Measurements from ENCODE around the gene CECR2. TPM values are rescaled to one million over a fixed set of nuclear protein-coding genes. Genes with fewer than 3 reads are reported as not detected.

CECR2 gene
- total RNA-seq, 1 donor from 2014 or later: 0.17 TPM

- DNase-seq: no peak
These were observed 207.2 kb downstream of the CECR2 start for GRCh38 chr22:17576470-17576869.

DNA sequence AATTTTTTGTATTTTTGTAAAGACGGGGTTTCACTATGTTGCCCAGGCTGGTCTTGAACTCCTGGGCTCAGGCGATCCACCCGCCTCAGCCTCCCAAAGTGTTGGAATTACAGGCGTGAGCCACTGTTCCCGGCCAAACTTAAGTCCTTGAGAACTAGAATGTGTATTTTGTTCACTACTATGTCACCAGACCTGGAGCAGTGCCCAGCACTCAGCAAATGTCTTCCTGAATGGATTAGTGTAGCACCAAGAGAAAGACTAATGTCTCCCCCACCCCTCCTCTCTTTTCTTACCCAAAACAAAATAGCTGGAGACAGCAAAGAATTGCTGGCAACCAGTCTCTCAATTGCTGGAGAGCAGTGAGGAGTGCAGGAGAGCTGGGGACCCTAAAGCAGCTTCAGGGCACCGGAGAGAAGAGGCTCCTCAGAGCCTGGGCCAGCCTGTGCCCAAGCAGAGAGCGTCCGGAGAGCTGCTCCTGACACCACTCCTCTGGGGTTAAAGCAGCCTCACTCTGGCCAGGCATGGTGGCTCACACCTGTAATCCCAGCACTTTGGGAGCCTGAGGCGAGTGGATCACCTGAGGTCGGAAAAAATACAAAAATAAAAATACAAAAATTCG, 209.0 kb downstream of the CECR2 start:
- DNase-seq: peak; percentile 37

DNA sequence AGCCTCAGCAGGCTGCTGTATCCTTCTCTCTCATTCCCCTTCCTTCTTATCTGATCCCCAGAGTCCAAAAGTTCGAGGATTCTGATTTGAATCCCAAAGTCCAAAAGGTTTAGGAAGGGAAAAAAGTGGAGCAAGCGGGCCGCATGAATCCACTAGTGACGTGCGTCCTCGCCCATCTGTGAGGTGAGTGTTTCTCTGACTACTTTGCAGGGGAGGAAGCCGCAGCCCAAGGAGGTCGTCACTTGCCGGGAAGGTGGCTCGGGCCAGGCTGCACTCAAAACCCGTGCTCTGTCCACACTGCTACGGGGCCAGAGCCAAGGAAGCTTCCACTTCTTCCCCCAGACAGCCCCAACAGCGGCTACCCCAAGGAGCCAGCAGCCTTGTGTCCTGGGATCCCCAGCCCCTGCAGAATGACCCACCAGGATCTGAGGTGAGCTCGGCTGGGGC, 210.3 kb downstream of the CECR2 start:
- no peak for DNase-seq

DNA sequence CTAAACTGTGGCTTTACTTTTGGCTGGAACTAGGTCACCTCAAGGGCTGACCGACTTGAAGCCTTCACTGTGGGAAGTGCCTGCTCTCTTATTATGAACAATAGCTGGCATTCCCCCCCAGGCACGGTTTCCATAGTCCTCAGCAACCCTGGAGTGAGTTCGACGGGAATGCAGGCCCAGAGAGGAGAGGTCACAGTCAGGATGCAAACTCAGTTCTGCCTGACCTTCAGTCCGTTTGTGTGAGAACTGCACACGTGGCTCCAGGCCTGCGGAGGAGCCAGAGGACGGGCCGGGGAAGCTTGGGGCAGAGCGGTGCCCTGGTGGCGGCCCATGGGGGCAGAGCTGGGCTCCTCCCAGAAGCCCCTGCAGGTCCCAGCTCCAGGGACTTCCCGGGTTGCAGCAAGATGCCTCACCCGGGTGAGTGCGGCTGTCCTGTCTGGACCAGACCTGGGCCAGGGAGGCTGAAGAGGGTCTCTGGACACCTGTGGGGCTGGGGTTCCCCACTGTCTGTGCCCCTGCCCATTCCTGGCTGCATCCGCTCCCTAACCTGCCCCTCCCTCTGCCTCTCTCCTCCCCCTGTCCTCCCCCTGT, 211.3 kb downstream of the CECR2 start:
- no peak for DNase-seq

- no peak for DNase-seq
These were observed 211.8 kb downstream of the CECR2 start for GRCh38 chr22:17581056-17581455.

DNA sequence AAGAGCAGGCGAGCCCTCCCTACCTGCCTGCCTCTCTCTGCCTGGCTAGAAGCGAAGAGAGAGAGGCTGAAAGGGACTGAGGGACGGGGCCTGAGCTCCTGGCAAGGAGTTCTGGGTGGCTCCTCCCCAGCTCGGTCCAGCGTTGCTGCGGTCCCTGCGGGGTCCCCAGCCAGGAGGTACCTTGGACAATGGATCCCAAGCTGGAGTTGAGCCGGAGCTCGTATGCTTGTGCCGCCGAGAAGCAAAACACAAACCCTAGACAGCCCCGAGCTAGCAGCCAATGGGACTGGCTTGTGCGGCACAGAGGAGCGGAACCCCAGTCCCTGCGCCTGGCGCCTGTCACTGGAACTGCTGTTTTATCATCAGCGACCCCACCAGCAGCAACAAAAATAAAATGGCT, 212.4 kb downstream of the CECR2 start:
- no peak for DNase-seq

DNA sequence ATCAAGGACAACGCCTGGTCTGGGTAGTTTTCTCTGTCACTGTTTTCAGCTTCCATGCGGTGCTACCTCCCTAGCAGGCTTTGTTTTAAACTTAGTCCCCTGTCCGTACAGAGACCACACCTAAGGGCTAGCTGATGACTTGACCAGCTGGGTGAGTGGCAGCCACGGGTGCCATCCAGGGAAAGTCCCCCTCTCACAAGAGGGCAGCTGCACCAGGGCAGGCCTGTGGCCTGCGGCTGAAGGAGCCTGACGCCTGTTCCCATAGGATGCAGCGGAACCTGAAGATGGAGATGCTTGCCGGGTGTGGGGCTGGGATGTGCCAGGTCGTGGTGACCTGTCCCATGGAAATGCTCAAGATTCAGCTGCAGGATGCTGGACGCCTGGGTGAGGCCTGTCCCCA, 213.9 kb downstream of the CECR2 start:
- DNase-seq: no peak

GRCh38 chr22:17586831-17587440, 217.7 kb downstream of the CECR2 start:
- no peak for DNase-seq

GRCh38 chr22:17587629-17588028, 218.4 kb downstream of the CECR2 start:
- no peak for DNase-seq

GRCh38 chr22:17588606-17589005, 219.3 kb downstream of the CECR2 start:
- DNase-seq: no peak

DNA sequence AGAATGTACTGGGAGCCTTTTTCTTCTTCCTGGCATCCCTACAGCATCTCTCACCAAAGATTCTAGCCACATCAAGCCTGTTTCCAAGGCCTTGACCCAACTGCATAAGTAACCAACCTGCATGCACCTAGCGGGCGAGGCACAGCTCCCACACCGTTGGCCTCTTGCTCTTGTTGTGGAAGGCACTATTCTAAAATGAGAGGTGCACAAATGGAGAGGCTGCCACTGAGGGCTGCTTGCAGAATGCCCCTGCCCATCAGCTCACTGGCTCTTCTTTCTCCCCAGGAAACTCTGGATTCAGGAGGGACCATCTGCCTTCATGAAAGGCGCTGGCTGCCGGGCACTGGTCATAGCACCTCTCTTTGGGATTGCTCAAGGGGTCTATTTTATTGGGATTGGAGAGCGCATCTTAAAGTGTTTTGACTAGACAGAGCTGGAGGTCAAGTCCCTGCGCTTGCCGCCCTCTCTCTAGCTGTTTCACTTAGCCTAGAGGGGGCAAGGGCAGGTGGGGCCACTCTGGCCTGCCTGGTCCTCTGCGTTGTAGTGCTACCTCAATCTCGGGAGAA, 220.6 kb downstream of the CECR2 start:
- DNase-seq: no peak

- no peak for DNase-seq
These were observed 221.3 kb downstream of the CECR2 start for GRCh38 chr22:17590586-17590985.

- DNase-seq: no peak
These were observed 222.9 kb downstream of the CECR2 start for GRCh38 chr22:17592201-17592600.

DNA sequence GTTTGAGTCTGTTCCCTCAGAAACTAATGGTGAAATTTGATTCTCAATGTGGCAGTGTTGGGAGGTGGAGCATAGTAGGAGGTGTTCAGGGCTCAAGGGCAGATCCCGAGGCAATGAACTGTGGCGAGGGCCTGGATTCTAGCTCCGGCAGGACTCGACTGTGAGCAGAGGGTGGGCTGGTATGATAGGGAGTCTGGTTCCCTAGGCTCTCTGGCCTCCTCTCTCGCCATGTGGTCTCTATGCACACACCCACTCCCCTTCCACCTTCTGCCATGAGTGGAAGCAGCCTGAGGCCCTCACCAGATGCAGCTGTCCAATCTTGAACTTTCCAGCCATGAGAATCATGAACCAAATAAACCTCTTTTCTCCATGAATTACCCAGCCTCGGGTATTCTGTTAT, 227.0 kb downstream of the CECR2 start:
- no peak for DNase-seq

DNA sequence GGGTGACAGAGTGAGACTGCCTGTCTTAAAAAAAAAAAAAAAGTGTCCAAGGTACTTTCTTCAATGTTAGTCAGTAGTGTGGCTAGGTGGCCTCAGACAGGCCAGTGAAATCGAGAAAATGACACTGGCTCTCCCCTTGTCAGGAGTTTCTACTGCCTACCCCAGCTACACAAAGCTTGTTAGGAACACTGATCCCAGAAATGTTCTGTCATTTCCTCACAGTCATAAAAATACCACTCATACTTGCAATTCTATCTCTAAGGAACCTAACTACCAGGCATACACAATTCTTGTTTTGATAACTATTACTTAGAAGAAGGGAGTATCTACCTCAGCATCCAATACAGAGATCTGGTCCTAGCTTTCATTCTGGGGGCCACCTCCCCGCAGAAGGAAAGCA, 228.0 kb downstream of the CECR2 start:
- DNase-seq: no peak

- no peak for DNase-seq
These were observed 229.1 kb downstream of the CECR2 start for GRCh38 chr22:17598318-17598717.

DNA sequence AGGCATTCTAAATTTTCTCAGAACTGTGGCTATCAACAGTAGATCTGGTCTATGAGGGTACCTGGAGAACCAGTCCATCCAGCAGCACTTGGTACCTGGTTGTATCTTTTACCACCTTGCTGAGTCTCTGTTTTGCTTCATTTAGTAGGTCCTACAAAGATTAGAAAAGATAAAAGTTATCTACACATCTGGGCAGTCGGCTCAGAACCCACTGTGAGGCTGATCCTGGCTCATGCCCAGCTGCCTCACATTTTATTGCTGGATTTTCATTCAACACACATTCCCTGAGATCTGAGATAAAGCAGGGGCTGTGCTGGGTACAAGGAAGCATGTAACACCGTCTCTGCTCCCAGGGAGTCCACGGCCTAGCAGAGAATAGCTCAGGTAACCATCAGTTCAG, 231.8 kb downstream of the CECR2 start:
- no peak for DNase-seq

DNA sequence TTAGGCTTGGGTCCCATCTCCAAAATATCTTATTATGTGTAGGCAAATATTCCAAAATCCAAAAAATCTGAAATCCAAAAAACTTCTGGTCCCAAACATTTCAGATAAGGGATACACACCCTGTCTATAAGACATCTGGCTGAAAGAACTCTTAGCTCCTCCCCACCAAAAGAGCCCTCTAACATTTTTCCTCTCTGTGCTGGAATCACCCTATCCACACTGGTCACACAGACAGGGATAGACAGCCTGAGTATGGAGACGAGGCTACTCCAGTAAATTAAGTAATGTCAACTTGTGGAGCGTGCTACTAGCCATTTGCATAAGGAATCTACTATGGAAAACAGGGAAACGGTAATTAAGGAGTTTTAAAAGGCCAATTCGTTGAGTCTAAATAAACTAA, 234.4 kb downstream of the CECR2 start:
- DNase-seq: no peak

DNA sequence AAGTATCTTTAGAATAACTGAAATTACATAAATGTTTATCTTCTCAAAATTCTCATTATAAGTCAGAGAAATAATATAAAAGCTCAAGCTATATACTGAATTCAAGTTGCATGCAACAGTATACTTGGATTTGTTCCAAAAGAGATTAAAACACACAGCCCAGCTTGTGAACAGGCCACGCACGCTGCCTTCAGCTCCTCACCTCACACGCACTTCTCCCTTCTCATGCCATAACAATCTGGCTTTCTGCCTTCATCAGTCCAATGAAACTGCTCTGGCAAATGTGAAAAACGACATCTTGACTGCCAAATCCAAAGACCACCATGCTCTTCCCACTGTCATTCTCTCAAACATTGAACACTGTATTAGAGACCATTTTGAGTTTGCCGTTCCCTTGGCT, 237.2 kb downstream of the CECR2 start:
- no peak for DNase-seq

Other genes with a start within 250 kb of the CECR2 start
- 0.05 and 0.17 TPM in 2 replicates for gene TMEM121B, start 248.1 kb upstream of the CECR2 start, total RNA-seq
- gene HDHD5, start 210.2 kb upstream of the CECR2 start, total RNA-seq: 39.2 and 40.2 TPM in 2 replicates
- 5.3 and 8.9 TPM in 2 replicates for gene ADA2, start 150.0 kb upstream of the CECR2 start, total RNA-seq
- gene SLC25A18, start 194.0 kb downstream of the CECR2 start, total RNA-seq: not detected in 2 replicates

Measured in dermis blood vessel endothelial cell (primary cell).